HG03342 (cell line): ENCODE data around the gene NLRC5.
"Not testable (repeated sequence)": the region's sequence is repeated elsewhere in the genome, so short reads cannot be mapped to it uniquely, and the experiment has no call there.

Experiments used
- ATAC-seq: cut with Tn5 transposase; IDR thresholded peaks from one replicate; pipeline ENCODE4 v1.9.1; 2021; ENCODE audit warnings: mild to moderate bottlenecking, moderate library complexity; ENCODE audit not compliant: unreplicated experiment

The NLRC5 gene

GRCh38 chr16:56982695-56983094 lies 6.7 kb upstream of the NLRC5 start:
- ATAC-seq: no peak

- ATAC-seq: no peak
Observed at GRCh38 chr16:56983211-56983751, 6.1 kb upstream of the NLRC5 start.

GRCh38 chr16:56984639-56985038 lies 4.7 kb upstream of the NLRC5 start:
- ATAC-seq: no peak

GRCh38 chr16:56985288-56985961 lies 3.9 kb upstream of the NLRC5 start:
- no peak for ATAC-seq

GRCh38 chr16:56985962-56986360 lies 3.4 kb upstream of the NLRC5 start:
- no peak for ATAC-seq

- no peak for ATAC-seq
Observed at GRCh38 chr16:56986361-56986760, 3.0 kb upstream of the NLRC5 start.

- not testable (repeated sequence) for ATAC-seq
Observed at GRCh38 chr16:56986908-56987307, 2.4 kb upstream of the NLRC5 start.

GRCh38 chr16:56987692-56988091 lies 1.7 kb upstream of the NLRC5 start:
- no peak for ATAC-seq

GRCh38 chr16:56988161-56988947 lies 1.0 kb upstream of the NLRC5 start:
- no peak for ATAC-seq

GRCh38 chr16:56989988-56990387 lies 631 bp downstream of the NLRC5 start:
- no peak for ATAC-seq

- no peak for ATAC-seq
Observed at GRCh38 chr16:56990407-56991286, 1.3 kb downstream of the NLRC5 start.

GRCh38 chr16:56992431-56992830 lies 3.1 kb downstream of the NLRC5 start:
- not testable (repeated sequence) for ATAC-seq

- no peak for ATAC-seq
Observed at GRCh38 chr16:56993204-56993603, 3.8 kb downstream of the NLRC5 start.

GRCh38 chr16:56994311-56994710 lies 5.0 kb downstream of the NLRC5 start:
- no peak for ATAC-seq

- no peak for ATAC-seq
Observed at GRCh38 chr16:56995136-56995805, 5.9 kb downstream of the NLRC5 start.

- no peak for ATAC-seq
Observed at GRCh38 chr16:56997264-56997663, 7.9 kb downstream of the NLRC5 start.

GRCh38 chr16:56997931-56998330 lies 8.6 kb downstream of the NLRC5 start:
- no peak for ATAC-seq

GRCh38 chr16:56998352-56998751 lies 9.0 kb downstream of the NLRC5 start:
- ATAC-seq: no peak

- ATAC-seq: no peak
Observed at GRCh38 chr16:56998861-56999260, 9.5 kb downstream of the NLRC5 start.

GRCh38 chr16:56999409-57000270 lies 10.3 kb downstream of the NLRC5 start:
- no peak for ATAC-seq
